Activated CD4-positive, alpha-beta T cell treated with anti-CD3 and anti-CD28 coated beads, Interleukin-2, amount 50 U/mL, for 4 hours (primary cell): ENCODE results near the gene ITPK1.
A peak's percentile ranks its signal among the peaks of the same experiment; 100 is the strongest.

Source experiments
- DNase-seq, 2 experiments: peaks; one replicate each; pipeline ENCODE4 v3.0.0-alpha.2; 2020

ITPK1 gene

GRCh38 chr14:92930737-92931602, 184.8 kb downstream of the ITPK1 start:
- no peak for DNase-seq

GRCh38 chr14:92929689-92930608, 185.8 kb downstream of the ITPK1 start:
- no peak for DNase-seq

GRCh38 chr14:92928961-92929688, 186.6 kb downstream of the ITPK1 start:
- DNase-seq: no peak

- DNase-seq: no peak
Observed at GRCh38 chr14:92928258-92928629, 187.5 kb downstream of the ITPK1 start.

- no peak for DNase-seq
Observed at GRCh38 chr14:92927349-92928257, 188.1 kb downstream of the ITPK1 start.

GRCh38 chr14:92926931-92927330, 188.8 kb downstream of the ITPK1 start:
- DNase-seq: no peak

GRCh38 chr14:92926180-92926845, 189.4 kb downstream of the ITPK1 start:
- no peak for DNase-seq

- DNase-seq: no peak
Observed at GRCh38 chr14:92925446-92925845, 190.3 kb downstream of the ITPK1 start.

- no peak for DNase-seq
Observed at GRCh38 chr14:92924247-92924646, 191.5 kb downstream of the ITPK1 start.

- no peak for DNase-seq
Observed at GRCh38 chr14:92923744-92924103, 192.0 kb downstream of the ITPK1 start.

GRCh38 chr14:92922883-92923743, 192.6 kb downstream of the ITPK1 start, which contains the start of gene CHGA:
CHGA (plus strand) TSS chr14:92923150; CDS start chr14:92923360, 210 bp downstream.
- DNase-seq: peak; percentile 15 to 17

GRCh38 chr14:92922155-92922735, 193.5 kb downstream of the ITPK1 start:
- no peak for DNase-seq

- DNase-seq: no peak
Observed at GRCh38 chr14:92920001-92920400, 195.7 kb downstream of the ITPK1 start.

GRCh38 chr14:92917956-92918355, 197.8 kb downstream of the ITPK1 start:
- no peak for DNase-seq

GRCh38 chr14:92917041-92917940, 198.4 kb downstream of the ITPK1 start:
- DNase-seq: no peak

- no peak for DNase-seq
Observed at GRCh38 chr14:92916201-92916600, 199.5 kb downstream of the ITPK1 start.

GRCh38 chr14:92914087-92914656, 201.6 kb downstream of the ITPK1 start:
- peak in 1 of 2 experiments; percentile 11 for DNase-seq

GRCh38 chr14:92907316-92907911, 208.3 kb downstream of the ITPK1 start:
- DNase-seq: no peak
